Measurements from ENCODE around the gene CYB5R4. TPM values are rescaled to one million over a fixed set of nuclear protein-coding genes. Genes with fewer than 3 reads are reported as not detected.

CYB5R4 gene
- total RNA-seq, 1 donor from 2014 or later: 13.0 TPM

- H3K27me3 Mint-ChIP-seq (ENCODE audit: unreplicated experiment): no peaks in the 10 kb centered on the region
- H3K4me3 Mint-ChIP-seq (ENCODE audit: unreplicated experiment): no peak overlapping the region
- no peak for DNase-seq (ENCODE audit: low spot score)
- H3K36me3 Mint-ChIP-seq (ENCODE audit: low read depth, unreplicated experiment): no peaks in the 10 kb centered on the region
- no peaks in the 10 kb centered on the region for H3K4me1 Mint-ChIP-seq (ENCODE audit: unreplicated experiment)
- no peak for TF ChIP-seq CTCF (IDR thresholded peaks at IDR 0.05; ENCODE audit: unreplicated experiment)
- H3K27ac Mint-ChIP-seq (ENCODE audit: unreplicated experiment): no peak overlapping the region
- no peaks in the 10 kb centered on the region for H3K9me3 Mint-ChIP-seq (ENCODE audit: unreplicated experiment)
Observed at GRCh38 chr6:83824388-83824801, 35.1 kb upstream of the CYB5R4 start.

- Mint-ChIP-seq H3K4me1 (ENCODE audit: unreplicated experiment) (no peaks in the 10 kb centered on the region), H3K9me3 (ENCODE audit: unreplicated experiment) (no peaks in the 10 kb centered on the region), H3K36me3 (ENCODE audit: low read depth, unreplicated experiment) (no peaks in the 10 kb centered on the region), H3K27me3 (ENCODE audit: unreplicated experiment) (no peaks in the 10 kb centered on the region), H3K4me3 (ENCODE audit: unreplicated experiment) (no peak overlapping the region), H3K27ac (ENCODE audit: unreplicated experiment) (no peak overlapping the region)
- DNase-seq (ENCODE audit: low spot score): no peak
- no peak for TF ChIP-seq CTCF (IDR thresholded peaks at IDR 0.05; ENCODE audit: unreplicated experiment)
Observed at GRCh38 chr6:83824831-83825230, 34.7 kb upstream of the CYB5R4 start.

GRCh38 chr6:83827050-83827449 lies 32.4 kb upstream of the CYB5R4 start:
- H3K4me1 Mint-ChIP-seq (ENCODE audit: unreplicated experiment): no peaks in the 10 kb centered on the region
- H3K9me3 Mint-ChIP-seq (ENCODE audit: unreplicated experiment): no peaks in the 10 kb centered on the region
- no peak overlapping the region for H3K27ac Mint-ChIP-seq (ENCODE audit: unreplicated experiment)
- H3K36me3 Mint-ChIP-seq (ENCODE audit: low read depth, unreplicated experiment): no peaks in the 10 kb centered on the region
- no peak for TF ChIP-seq CTCF (IDR thresholded peaks at IDR 0.05; ENCODE audit: unreplicated experiment)
- DNase-seq (ENCODE audit: low spot score): no peak
- no peak overlapping the region for H3K4me3 Mint-ChIP-seq (ENCODE audit: unreplicated experiment)
- H3K27me3 Mint-ChIP-seq (ENCODE audit: unreplicated experiment): no peaks in the 10 kb centered on the region

- TF ChIP-seq CTCF (IDR thresholded peaks at IDR 0.05; ENCODE audit: unreplicated experiment): no peak
- peaks cover 14% of the 10 kb centered on the region for H3K9me3 Mint-ChIP-seq (ENCODE audit: unreplicated experiment)
- peaks cover 3% of the 10 kb centered on the region for H3K27me3 Mint-ChIP-seq (ENCODE audit: unreplicated experiment)
- peaks cover 10% of the 10 kb centered on the region for H3K36me3 Mint-ChIP-seq (ENCODE audit: low read depth, unreplicated experiment)
- no peak overlapping the region for H3K27ac Mint-ChIP-seq (ENCODE audit: unreplicated experiment)
- H3K4me1 Mint-ChIP-seq (ENCODE audit: unreplicated experiment): no peaks in the 10 kb centered on the region
- DNase-seq (ENCODE audit: low spot score): no peak
- H3K4me3 Mint-ChIP-seq (ENCODE audit: unreplicated experiment): no peak overlapping the region
Observed at GRCh38 chr6:83838727-83839126, 20.8 kb upstream of the CYB5R4 start.

GRCh38 chr6:83844170-83844569 lies 15.3 kb upstream of the CYB5R4 start:
- no peak for TF ChIP-seq CTCF (IDR thresholded peaks at IDR 0.05; ENCODE audit: unreplicated experiment)
- Mint-ChIP-seq H3K27ac (ENCODE audit: unreplicated experiment) (no peak overlapping the region), H3K36me3 (ENCODE audit: low read depth, unreplicated experiment) (no peaks in the 10 kb centered on the region), H3K4me3 (ENCODE audit: unreplicated experiment) (no peak overlapping the region), H3K9me3 (ENCODE audit: unreplicated experiment) (peaks cover 5% of the 10 kb centered on the region), H3K27me3 (ENCODE audit: unreplicated experiment) (no peaks in the 10 kb centered on the region), H3K4me1 (ENCODE audit: unreplicated experiment) (no peaks in the 10 kb centered on the region)
- DNase-seq (ENCODE audit: low spot score): no peak
